Activated T-helper 1 cell treated with anti-CD3 and anti-CD28 coated beads, Interleukin-12 subunit alpha, Interleukin-12 subunit beta, Interleukin-2, Interleukin-4 antibody, amounts not matched to agents 30 ng/mL and 10 ng/mL and 1 ng/mL, durations not matched to agents 14 hours and 24 hours and 36 hours (primary cell): Measurements from ENCODE around the gene SLC36A3. TPM values are rescaled to one million over a fixed set of nuclear protein-coding genes. Genes with fewer than 3 reads are reported as not detected.
"Not testable (repeated sequence)": the region's sequence is repeated elsewhere in the genome, so short reads cannot be mapped to it uniquely, and the experiment has no call there.

Experiments used
- DNase-seq: peaks from one replicate; pipeline ENCODE4 v3.0.0; 2021; ENCODE audit warnings: low spot score
- H3K27ac Mint-ChIP-seq: one replicate; pipeline ENCODE4 v1.8.0; 2021; ENCODE audit warnings: mild to moderate bottlenecking, mixed read lengths
- H3K27me3 Mint-ChIP-seq: one replicate; pipeline ENCODE4 v1.8.0; 2022; ENCODE audit warnings: mild to moderate bottlenecking, moderate library complexity, mixed read lengths; ENCODE audit not compliant: insufficient read depth
- H3K36me3 Mint-ChIP-seq: one replicate; pipeline ENCODE4 v1.8.0; 2021; ENCODE audit warnings: low read depth, mixed read lengths
- H3K4me1 Mint-ChIP-seq: one replicate; pipeline ENCODE4 v1.8.0; 2021; ENCODE audit warnings: low read depth, mixed read lengths
- H3K4me3 Mint-ChIP-seq: one replicate; pipeline ENCODE4 v1.8.0; 2021; ENCODE audit warnings: mild to moderate bottlenecking, moderate library complexity, mixed read lengths
- H3K9me3 Mint-ChIP-seq: one replicate; pipeline ENCODE4 v1.8.0; 2021; ENCODE audit warnings: mixed read lengths
- intact Hi-C: fragments of 100-400 bp; cut with micrococcal nuclease; formaldehyde crosslinking; loops from one replicate; pipeline ENCODE4 v1.15.1; 2024
- total RNA-seq: library from RNA; stranded (reverse); gene quantifications from 2 replicates; pipeline ENCODE4 v1.2.3, GENCODE V29; 2022

The SLC36A3 gene
- total RNA-seq, 1 donor from 2014 or later: not detected

- Mint-ChIP-seq H3K4me3 (no peak overlapping the region), H3K36me3 (peaks cover 9% of the 10 kb centered on the region), H3K4me1 (peaks cover 41% of the 10 kb centered on the region), H3K9me3 (no peaks in the 10 kb centered on the region), H3K27me3 (no peaks in the 10 kb centered on the region), H3K27ac (no peak overlapping the region)
- intact Hi-C loops: loop anchor here (1.0 to 5.0 kb wide), 4 partner anchors 15 to 113 kb away; partner anchors contain the start of gene CCDC69
- no peak for DNase-seq
These were observed 64.2 kb downstream of the SLC36A3 start for GRCh38 chr5:151239237-151239861.

- H3K27me3 Mint-ChIP-seq: no peaks in the 10 kb centered on the region
- H3K36me3 Mint-ChIP-seq: peaks cover 5% of the 10 kb centered on the region
- no peak overlapping the region for H3K27ac Mint-ChIP-seq
- H3K9me3 Mint-ChIP-seq: no peaks in the 10 kb centered on the region
- peaks cover 35% of the 10 kb centered on the region for H3K4me1 Mint-ChIP-seq
- DNase-seq: no peak
- intact Hi-C loops: loop anchor here (5.0 kb wide), 1 partner anchor 79 kb away; no protein-coding TSS in a partner anchor
- H3K4me3 Mint-ChIP-seq: no peak overlapping the region
These were observed 65.2 kb downstream of the SLC36A3 start for GRCh38 chr5:151238303-151238741.

DNA sequence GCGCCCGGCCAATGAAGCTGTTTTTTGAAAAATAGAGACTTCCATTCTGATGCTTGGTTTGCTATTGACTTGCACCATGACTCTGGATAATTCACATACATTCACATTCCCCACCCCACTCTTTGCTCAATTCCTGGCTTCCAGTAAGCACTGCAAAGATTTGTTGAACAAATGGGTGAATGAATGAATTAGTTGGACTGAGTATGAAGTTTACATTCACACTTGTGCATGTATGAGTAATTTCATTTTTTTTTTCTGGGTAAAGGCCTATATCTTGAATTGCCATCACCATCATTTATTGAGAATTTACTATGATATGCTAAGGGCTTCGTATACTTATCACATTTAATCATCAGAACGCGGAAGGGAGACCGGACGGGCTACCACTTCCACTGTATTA lies 65.9 kb downstream of the SLC36A3 start:
- Mint-ChIP-seq H3K27ac (no peak overlapping the region), H3K36me3 (peaks cover 7% of the 10 kb centered on the region), H3K9me3 (no peaks in the 10 kb centered on the region), H3K4me1 (peaks cover 30% of the 10 kb centered on the region), H3K4me3 (no peak overlapping the region), H3K27me3 (no peaks in the 10 kb centered on the region)
- intact Hi-C loops: loop anchor here (5.0 kb wide), 1 partner anchor 80 kb away; no protein-coding TSS in a partner anchor
- no peak for DNase-seq

DNA sequence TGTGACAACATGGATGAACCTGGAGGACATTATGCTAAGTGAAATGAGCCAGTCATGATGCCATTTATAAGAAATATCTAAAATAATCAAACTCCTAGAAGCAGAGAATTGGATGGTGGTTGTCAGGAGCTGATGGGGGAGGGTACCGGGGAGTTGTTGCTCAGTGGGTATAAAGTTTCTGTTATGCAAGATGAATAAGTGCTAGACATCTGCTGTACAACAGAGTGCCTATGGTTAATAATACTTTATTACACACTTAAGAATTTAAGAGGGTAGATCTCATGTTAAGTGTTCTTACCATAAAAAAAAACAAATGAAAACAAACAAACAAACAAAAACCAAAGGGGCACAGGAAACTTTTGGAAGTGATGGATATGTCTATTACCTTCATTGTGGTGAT lies 66.7 kb downstream of the SLC36A3 start:
- no peak for DNase-seq
- Mint-ChIP-seq H3K4me1 (peaks cover 30% of the 10 kb centered on the region), H3K9me3 (no peaks in the 10 kb centered on the region), H3K27me3 (no peaks in the 10 kb centered on the region), H3K27ac (no peak overlapping the region), H3K4me3 (no peak overlapping the region), H3K36me3 (peaks cover 7% of the 10 kb centered on the region)
- intact Hi-C loops: loop anchor here (5.0 kb wide), 1 partner anchor 80 kb away; no protein-coding TSS in a partner anchor

GRCh38 chr5:151235239-151235571 lies 68.4 kb downstream of the SLC36A3 start:
- not testable (repeated sequence) for DNase-seq, H3K4me3 Mint-ChIP-seq, H3K27me3 Mint-ChIP-seq, H3K9me3 Mint-ChIP-seq, H3K27ac Mint-ChIP-seq, H3K36me3 Mint-ChIP-seq
- H3K4me1 Mint-ChIP-seq: peaks cover 18% of the 10 kb centered on the region
- intact Hi-C loops: loop anchor here (5.0 kb wide), 1 partner anchor 82 kb away; no protein-coding TSS in a partner anchor

GRCh38 chr5:151234476-151235238 lies 68.9 kb downstream of the SLC36A3 start:
- H3K27ac Mint-ChIP-seq: no peak overlapping the region
- no peak for DNase-seq
- H3K36me3 Mint-ChIP-seq: peaks cover 7% of the 10 kb centered on the region
- H3K4me1 Mint-ChIP-seq: peaks cover 18% of the 10 kb centered on the region
- H3K4me3 Mint-ChIP-seq: no peak overlapping the region
- no peaks in the 10 kb centered on the region for H3K27me3 Mint-ChIP-seq
- no peaks in the 10 kb centered on the region for H3K9me3 Mint-ChIP-seq
- intact Hi-C loops: loop anchor here (1.0 to 5.0 kb wide), 2 partner anchors 11 to 83 kb away; no protein-coding TSS in a partner anchor

DNA sequence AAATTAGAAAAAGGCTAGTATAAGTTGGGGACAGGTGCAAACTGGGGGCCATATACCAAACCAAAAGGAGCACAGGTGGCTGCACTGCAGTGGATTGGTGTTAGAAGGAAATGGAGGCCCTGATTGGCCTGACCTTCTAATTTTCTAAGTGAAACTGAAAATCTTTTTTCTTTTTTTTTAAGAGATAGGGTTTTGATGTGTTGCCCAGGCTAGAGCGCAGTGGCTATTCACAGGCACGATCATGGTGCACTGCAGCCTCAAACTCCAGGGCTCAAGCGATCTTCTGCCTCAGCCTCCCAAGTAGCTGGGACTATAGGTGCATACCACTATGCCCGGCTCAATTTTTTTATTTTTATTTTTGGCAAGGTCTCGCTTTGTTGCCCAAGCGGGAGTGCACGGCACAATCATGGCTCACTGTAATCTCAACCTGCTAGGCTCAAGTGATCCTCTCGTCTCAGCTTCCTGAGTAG lies 69.9 kb downstream of the SLC36A3 start:
- DNase-seq: no peak
- intact Hi-C loops: loop anchor here (1.0 kb wide), 1 partner anchor 10 kb away; no protein-coding TSS in a partner anchor
- Mint-ChIP-seq H3K27me3 (no peaks in the 10 kb centered on the region), H3K27ac (no peak overlapping the region), H3K4me1 (peaks cover 13% of the 10 kb centered on the region), H3K36me3 (peaks cover 7% of the 10 kb centered on the region), H3K4me3 (no peak overlapping the region), H3K9me3 (no peaks in the 10 kb centered on the region)

DNA sequence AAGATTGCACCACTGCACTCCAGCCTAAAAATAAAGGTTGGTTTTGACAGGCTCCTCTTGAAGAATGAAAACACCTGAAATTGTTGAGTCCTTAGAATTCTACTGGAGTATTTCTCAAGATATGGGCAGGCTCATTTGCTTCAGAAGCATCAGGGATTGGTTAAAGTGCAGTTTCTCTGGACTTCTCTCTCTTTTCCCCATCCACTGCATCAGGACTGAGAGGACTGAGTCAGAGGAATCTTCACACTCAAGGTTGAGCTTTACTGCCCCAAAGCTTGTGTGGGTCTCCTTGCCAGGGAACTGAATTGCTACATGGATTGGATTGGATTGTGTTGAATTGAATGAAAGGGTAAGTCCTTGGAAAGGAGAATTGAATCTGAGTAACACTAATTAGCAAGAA lies 72.2 kb downstream of the SLC36A3 start:
- no peaks in the 10 kb centered on the region for H3K27me3 Mint-ChIP-seq
- no peaks in the 10 kb centered on the region for H3K9me3 Mint-ChIP-seq
- intact Hi-C loops: no loop called here

DNA sequence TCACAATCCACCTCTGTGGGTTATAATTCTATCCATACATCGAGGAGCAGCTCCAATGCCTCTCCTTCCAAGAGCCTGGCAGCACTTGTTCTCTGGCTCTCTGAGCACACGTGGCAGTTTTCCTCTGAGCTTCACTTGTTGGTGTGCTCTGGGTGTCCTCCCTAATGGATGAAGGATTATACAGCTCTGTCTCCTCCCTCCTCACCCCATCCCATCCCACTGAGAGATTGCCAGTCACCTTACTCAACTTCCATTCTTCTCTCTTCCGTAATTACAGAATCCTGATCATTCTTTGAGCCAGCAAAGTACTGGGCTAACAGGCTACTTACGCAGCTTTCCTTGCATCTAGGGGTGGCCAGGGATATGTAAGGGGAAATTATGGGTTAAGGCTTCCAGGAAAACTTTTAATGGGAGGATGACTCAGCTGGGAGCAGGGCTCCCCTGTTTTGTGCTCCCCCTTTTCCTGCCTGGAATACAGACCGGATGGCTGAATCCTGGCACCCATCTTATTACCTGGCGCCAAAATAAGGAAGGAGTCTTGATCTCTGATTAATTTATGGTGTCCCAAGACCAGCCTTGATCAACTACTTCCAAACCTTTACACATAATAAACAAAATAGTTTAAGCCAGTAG lies 73.4 kb downstream of the SLC36A3 start:
- no peak for DNase-seq
- H3K9me3 Mint-ChIP-seq: no peaks in the 10 kb centered on the region
- H3K36me3 Mint-ChIP-seq: peaks cover 10% of the 10 kb centered on the region
- peaks cover 12% of the 10 kb centered on the region for H3K4me1 Mint-ChIP-seq
- intact Hi-C loops: no loop called here
- no peak overlapping the region for H3K4me3 Mint-ChIP-seq
- H3K27ac Mint-ChIP-seq: no peak overlapping the region
- no peaks in the 10 kb centered on the region for H3K27me3 Mint-ChIP-seq

More for the DNA sequence above, 72.2 kb downstream of the SLC36A3 start:
- Mint-ChIP-seq H3K4me1 (peaks cover 13% of the 10 kb centered on the region), H3K27ac (no peak overlapping the region), H3K4me3 (no peak overlapping the region), H3K36me3 (peaks cover 10% of the 10 kb centered on the region)
- DNase-seq: no peak

GRCh38 chr5:151228986-151229385 lies 74.6 kb downstream of the SLC36A3 start:
- intact Hi-C loops: no loop called here
- H3K36me3 Mint-ChIP-seq: peaks cover 4% of the 10 kb centered on the region

DNA sequence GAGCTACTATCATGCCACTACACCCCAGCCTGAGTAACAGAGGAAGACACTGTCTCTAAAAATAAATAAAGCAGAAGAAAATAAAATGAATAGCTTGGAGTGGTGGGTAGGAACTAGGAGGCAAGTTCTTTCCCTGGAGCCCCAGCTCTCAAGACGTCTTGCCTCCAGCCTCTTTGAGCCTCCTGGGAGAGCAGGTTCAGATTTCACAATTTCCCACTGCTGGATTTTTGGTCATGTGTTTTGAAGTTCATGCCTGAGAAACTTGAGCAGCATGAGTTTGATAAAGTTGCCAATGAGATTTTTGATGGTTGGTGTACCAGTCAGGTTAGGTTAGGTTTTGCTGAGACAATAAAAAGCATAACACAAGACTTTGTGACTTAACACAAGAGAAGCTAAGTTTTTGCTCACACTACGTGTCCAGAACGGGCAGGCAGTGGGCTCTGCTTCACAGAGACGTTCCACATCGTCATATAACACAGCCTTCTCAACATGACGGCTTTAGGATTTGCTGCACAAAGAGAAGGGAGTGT lies 75.6 kb downstream of the SLC36A3 start:
- H3K4me1 Mint-ChIP-seq: peaks cover 6% of the 10 kb centered on the region
- no peak for DNase-seq
- no peak overlapping the region for H3K27ac Mint-ChIP-seq
- no peaks in the 10 kb centered on the region for H3K9me3 Mint-ChIP-seq
- H3K27me3 Mint-ChIP-seq: no peaks in the 10 kb centered on the region
- H3K4me3 Mint-ChIP-seq: no peak overlapping the region
- intact Hi-C loops: no loop called here
- H3K36me3 Mint-ChIP-seq: peaks cover 4% of the 10 kb centered on the region

More at GRCh38 chr5:151228986-151229385, 74.6 kb downstream of the SLC36A3 start:
- no peak for DNase-seq
- H3K4me1 Mint-ChIP-seq: peaks cover 7% of the 10 kb centered on the region
- no peaks in the 10 kb centered on the region for H3K27me3 Mint-ChIP-seq
- H3K27ac Mint-ChIP-seq: no peak overlapping the region
- no peaks in the 10 kb centered on the region for H3K9me3 Mint-ChIP-seq
- no peak overlapping the region for H3K4me3 Mint-ChIP-seq
